PFSK-1 (cell line): ENCODE results near the gene WNT5B.

Experiments
- FOXP2 ChIP-seq: optimal IDR thresholded peaks from 2 replicates; pipeline ENCODE3; 2011; ENCODE audit warnings: borderline replicate concordance, control low read depth, inconsistent platforms; ENCODE audit not compliant: insufficient read depth; ENCODE audit errors: extremely low read length, extremely low read depth
- POLR2AphosphoS5 ChIP-seq: IDR thresholded peaks from 2 replicates; pipeline ENCODE4 v1.6.1; 2012; ENCODE audit warnings: low read depth, mild to moderate bottlenecking, control low read depth, low read length, moderate library complexity
- REST ChIP-seq, 2 experiments: IDR thresholded peaks; 2 replicates each; pipeline versions ENCODE4 v1.6.1 to v1.8.0; 2011 to 2012; ENCODE audit warnings: low read depth in 2 of 2, low read length in 2 of 2, control low read depth in 1 of 2, inconsistent platforms in 1 of 2, mild to moderate bottlenecking in 1 of 2, moderate library complexity in 1 of 2; ENCODE audit not compliant: insufficient read depth in 1 of 2
- SIN3A ChIP-seq: IDR thresholded peaks from 2 replicates; pipeline ENCODE4 v1.6.1; 2012; ENCODE audit warnings: mild to moderate bottlenecking, low read length, moderate library complexity, borderline replicate concordance; ENCODE audit not compliant: insufficient read depth
- TAF1 ChIP-seq: IDR thresholded peaks from 2 replicates; pipeline ENCODE4 v1.6.1; 2012; ENCODE audit warnings: low read length, control low read depth, borderline replicate concordance; ENCODE audit not compliant: insufficient read depth

WNT5B gene

GRCh38 chr12:1676043-1676442 lies 47.0 kb downstream of the WNT5B start:
- TF ChIP-seq POLR2AphosphoS5 = no peak
- TF ChIP-seq SIN3A = no peak
- TF ChIP-seq FOXP2 = no peak
- no peak for TF ChIP-seq REST (IDR thresholded peaks at IDR 0.05; ENCODE audit: insufficient read depth in 1 of 2, low read depth in 2 of 2, low read length in 2 of 2)
- TF ChIP-seq TAF1 = no peak

GRCh38 chr12:1680804-1681492 lies 51.9 kb downstream of the WNT5B start:
- no peak for TF ChIP-seq POLR2AphosphoS5

- TF ChIP-seq SIN3A = no peak
- TF ChIP-seq POLR2AphosphoS5 = no peak
Measured at GRCh38 chr12:1681493-1681807, 52.4 kb downstream of the WNT5B start.

GRCh38 chr12:1688086-1688710 lies 59.2 kb downstream of the WNT5B start:
- TF ChIP-seq FOXP2 (no peak), TAF1 (no peak), REST (IDR thresholded peaks at IDR 0.05; ENCODE audit: insufficient read depth in 1 of 2, low read depth in 2 of 2, low read length in 2 of 2) (no peak), SIN3A (no peak), POLR2AphosphoS5 (no peak)

GRCh38 chr12:1690578-1691122 lies 61.6 kb downstream of the WNT5B start, which contains the start of gene ADIPOR2:
TSS of gene ADIPOR2 (plus strand) at chr12:1691070. CDS start at chr12:1754344, 63,274 bp downstream.
- peak; percentile 84; the same call in 1 of the 2 replicates for TF ChIP-seq TAF1
- no peak; the same call in 1 of the 2 replicates for TF ChIP-seq SIN3A
- TF ChIP-seq REST (IDR thresholded peaks at IDR 0.05; ENCODE audit: insufficient read depth in 1 of 2, low read depth in 2 of 2, low read length in 2 of 2) = no peak
- TF ChIP-seq FOXP2 = peak; percentile 91
- TF ChIP-seq POLR2AphosphoS5 = peak; percentile 86; the same call in 1 of the 2 replicates
